HG03565 (cell line): ENCODE measurements around the gene TFDP2.
"Not testable (repeated sequence)": the region's sequence is repeated elsewhere in the genome, so short reads cannot be mapped to it uniquely, and the experiment has no call there.

Experiments
- ATAC-seq: cut with Tn5 transposase; IDR thresholded peaks from one replicate; pipeline ENCODE4 v1.9.1; 2021; ENCODE audit warnings: mild to moderate bottlenecking, moderate library complexity; ENCODE audit not compliant: unreplicated experiment

TFDP2 gene

GRCh38 chr3:142077155-142077858 is 72.0 kb downstream of the TFDP2 start:
- ATAC-seq = no peak

DNA sequence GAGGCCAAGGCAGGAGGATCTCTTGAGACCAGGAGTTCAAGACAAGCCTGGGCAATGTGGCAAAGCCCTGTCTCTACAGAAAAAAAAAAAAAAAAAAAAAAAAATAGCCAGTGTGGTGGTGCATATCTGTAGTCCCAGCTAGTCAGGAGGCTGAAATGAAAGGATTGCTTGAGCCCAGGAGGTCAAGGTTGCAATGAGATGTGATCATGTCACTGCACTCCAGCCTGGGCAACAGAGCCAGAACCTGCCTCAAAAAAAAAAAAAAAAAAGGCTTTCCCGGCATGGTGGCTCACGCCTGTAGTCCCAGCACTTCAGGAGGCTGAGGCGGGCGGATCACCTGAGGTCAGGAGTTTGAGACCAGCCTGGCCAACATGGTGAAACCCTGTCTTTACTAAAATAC is 73.7 kb downstream of the TFDP2 start:
- ATAC-seq = not testable (repeated sequence)

DNA sequence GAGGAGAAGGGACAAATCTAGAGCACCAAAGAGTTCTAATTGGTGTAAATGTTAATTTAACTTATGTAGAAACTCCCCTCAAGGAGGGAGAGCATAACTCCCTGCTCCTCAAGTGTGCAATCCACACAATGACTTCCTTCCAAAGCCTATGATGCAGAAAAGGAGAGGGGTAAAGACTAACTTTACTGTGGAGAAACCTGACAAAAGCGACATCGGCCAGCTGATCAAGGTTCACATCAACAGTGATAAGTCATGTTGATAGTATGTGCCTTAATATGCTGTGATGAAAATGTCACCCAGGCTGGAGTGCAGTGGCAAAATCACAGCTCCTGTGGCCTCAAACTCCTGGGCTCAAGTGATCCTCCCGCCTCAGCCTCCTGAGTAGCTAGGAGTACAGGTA is 76.5 kb downstream of the TFDP2 start:
- no peak for ATAC-seq

GRCh38 chr3:142065932-142066331 is 83.4 kb downstream of the TFDP2 start:
- ATAC-seq = no peak

DNA sequence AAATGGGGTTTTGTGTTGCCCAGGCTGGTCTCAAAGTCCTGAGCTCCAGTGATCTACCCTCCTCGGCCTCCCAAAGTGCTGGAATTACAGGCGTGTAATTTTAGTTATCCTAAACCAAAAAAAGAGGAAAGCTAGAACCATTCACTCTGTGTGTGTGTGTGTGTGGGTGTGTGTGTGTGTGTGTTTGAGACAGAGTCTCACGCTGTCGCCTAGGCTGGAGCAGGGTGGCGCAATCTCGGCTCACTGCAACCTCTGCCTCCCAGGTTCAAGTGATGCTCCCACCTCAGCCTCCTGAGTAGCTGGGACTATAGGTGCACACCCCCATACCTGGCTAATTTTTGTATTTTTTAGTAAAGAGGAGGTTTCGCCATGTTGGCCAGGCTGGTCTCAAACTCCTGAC is 84.0 kb downstream of the TFDP2 start:
- no peak for ATAC-seq

GRCh38 chr3:142064454-142064853 is 84.9 kb downstream of the TFDP2 start:
- ATAC-seq = no peak

- ATAC-seq = no peak
Observed at GRCh38 chr3:142057331-142057725, 92.0 kb downstream of the TFDP2 start.

DNA sequence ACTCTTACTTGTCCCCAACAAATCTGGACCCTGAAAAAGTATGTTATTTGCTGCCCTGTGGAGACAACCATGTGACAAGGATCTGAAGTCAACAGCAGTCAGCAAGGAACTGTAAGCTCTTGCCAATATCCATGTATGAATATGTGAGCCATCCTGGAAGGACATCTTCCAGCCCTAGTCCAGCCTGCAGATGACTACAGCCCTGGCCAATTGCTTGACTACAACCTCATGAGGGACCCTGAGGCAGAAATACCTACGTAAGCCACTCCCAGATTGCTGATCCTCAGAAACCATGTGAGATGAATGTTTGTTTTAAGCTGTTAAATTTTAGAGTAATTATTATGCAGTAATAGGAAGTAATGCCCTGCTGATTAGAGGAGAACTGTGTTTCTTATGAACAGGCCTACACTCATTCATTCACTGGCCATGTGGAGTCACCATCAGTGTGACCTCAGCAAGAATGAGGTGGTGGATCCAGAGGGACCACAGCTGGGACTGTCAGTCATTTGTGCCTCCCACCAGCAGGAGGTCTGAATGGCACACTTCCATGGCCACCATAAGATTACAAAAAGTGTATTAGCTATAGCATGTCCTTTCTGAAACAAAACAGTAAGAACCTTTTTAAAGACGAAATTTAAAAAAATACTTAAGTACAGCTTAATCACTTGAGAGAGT is 92.6 kb downstream of the TFDP2 start:
- no peak for ATAC-seq

DNA sequence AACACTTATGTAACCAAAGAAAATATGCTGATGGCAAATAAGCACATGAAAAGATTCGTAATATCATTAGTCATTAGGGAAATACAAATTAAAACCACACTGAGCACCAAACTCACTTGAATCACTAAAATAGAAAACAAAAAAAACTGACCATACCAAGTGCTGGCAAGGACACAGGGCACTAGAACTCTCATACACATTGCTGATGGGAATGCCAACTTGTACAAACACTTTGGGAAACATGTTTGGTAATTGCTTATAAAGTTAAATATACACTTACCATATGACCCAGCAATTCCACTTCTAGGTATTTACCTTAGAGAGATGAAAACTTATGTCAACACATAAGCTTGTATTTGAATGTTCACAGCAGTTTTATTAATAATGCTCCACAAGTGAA is 95.5 kb downstream of the TFDP2 start:
- ATAC-seq = no peak

- no peak for ATAC-seq
Observed at GRCh38 chr3:142053244-142053643, 96.1 kb downstream of the TFDP2 start.

DNA sequence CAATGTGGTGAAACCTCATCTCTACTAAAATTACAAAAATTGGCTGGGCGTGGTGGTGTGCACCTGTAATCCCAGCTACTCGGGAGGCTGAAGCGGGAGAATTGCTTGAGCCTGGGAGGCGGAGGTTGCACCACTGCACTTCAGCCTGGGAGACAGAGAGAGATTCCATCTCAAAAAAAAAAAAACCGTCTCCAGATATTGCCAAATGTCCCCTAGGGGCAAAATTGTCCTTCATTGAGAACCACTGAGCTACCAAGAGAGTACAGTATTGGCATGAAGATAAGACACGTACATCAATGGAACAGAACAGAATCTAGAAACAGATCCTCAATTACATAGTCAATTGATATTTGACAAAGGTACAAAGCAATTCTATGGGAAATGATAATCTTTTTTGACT is 98.0 kb downstream of the TFDP2 start:
- ATAC-seq = no peak

DNA sequence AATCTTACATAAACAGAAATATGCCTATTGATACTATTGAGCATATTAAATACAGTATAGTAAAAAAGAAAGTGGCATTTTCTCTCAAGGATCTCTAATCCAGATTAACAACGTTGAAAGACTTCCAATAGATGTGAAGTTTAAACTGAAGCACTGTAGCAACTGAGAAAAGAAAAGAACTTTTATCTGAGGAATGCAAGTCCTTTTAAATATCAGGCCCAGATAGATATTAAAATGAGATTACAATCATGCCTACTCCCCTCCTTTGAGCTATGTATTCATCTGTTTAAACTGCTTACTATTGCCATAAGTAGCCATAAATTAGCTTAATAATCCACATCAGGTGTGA is 102.3 kb downstream of the TFDP2 start:
- ATAC-seq = no peak

GRCh38 chr3:142046320-142047020 is 102.9 kb downstream of the TFDP2 start:
- no peak for ATAC-seq

- no peak for ATAC-seq
Observed at GRCh38 chr3:142040941-142041491, 108.3 kb downstream of the TFDP2 start.

DNA sequence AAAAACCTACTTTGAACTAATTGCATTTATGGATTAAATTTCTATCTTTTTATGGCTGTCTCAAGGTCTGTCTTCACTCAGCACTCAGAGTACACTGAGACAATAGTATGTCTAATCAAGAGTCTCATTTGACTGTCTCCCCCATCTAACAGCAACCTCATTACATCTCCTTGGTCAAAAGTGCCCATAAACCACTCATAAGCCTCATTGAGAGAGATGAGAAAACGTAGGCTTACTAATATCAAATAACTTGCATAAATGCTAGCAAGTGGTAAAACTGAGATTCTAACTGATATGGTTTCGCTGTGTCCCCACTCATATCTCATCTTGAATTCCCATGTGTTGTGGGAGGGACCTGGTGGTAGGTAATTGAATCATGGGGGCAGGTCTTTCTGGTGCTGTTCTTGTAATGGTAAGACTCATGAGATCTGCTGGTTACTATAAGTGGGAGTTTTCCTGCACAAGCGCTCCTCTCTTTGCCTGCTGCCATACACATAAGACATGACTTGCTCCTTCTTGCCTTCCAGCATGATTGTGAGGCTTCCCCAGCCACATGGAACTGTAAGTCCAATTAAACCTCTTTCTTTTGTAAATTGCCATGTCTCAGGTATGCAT is 113.9 kb downstream of the TFDP2 start:
- no peak for ATAC-seq

DNA sequence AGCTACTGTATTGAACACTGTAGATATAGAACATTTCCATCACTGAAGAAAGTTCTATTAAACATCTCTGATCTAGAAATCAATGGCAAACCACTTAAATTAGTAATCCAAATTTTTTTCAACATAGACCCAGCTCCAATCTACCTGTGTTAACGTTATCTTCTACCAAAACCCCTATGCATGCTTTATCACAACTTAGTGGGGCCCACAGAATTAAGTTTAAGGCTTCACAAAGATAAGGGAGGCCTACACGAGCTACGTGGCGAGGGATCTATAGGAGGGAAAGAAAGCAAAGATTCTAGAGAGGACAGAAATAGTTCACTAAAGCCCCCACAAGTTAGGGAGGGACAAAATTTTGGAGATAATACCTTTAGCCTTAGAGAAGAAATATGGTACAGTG is 116.1 kb downstream of the TFDP2 start:
- no peak for ATAC-seq

- ATAC-seq = no peak
Observed at GRCh38 chr3:142031575-142031974, 117.8 kb downstream of the TFDP2 start.

- ATAC-seq = no peak
Observed at GRCh38 chr3:142029791-142030190, 119.6 kb downstream of the TFDP2 start.

DNA sequence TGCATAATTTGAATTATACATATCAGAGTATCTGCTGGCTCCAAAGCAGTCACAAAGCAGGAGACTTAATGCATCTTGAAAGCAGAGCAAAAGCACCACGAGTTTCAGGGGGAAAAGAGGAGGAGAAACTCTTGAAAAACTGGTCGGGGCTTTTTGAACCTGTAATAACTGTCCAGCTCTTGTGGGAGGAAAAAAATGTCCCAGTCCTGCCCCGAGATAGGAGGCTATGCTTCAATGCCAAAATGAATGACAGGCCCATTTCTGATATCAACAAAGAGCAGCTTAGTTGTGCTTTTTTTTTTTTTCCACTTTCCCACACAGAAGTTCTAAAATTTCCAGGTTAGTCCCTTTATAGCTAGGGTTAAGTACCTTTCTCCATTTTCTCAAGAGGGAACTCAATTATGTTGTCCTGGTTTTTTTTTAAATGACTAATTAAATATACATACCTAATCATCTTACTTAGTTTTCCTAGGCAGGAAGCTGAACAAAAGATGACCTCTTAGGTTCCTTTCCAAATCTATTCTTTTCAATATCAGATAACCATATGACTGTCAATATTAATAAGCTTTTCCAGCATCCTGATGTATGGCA is 120.2 kb downstream of the TFDP2 start:
- no peak for ATAC-seq

GRCh38 chr3:142028243-142028777 is 121.0 kb downstream of the TFDP2 start:
- ATAC-seq = peak; percentile 50

GRCh38 chr3:142027735-142028134 is 121.6 kb downstream of the TFDP2 start:
- peak; percentile 63 for ATAC-seq
